ENCODE measurements around the gene KCNH8.

KCNH8 gene

GRCh38 chr3:19506171-19506570, 357.9 kb downstream of the KCNH8 start:
- DNase-seq = no peak

GRCh38 chr3:19522305-19522704, 374.0 kb downstream of the KCNH8 start:
- DNase-seq = no peak

- no peak for DNase-seq
Measured at GRCh38 chr3:19526071-19526470, 377.8 kb downstream of the KCNH8 start.

GRCh38 chr3:19527746-19528145, 379.4 kb downstream of the KCNH8 start:
- no peak for DNase-seq

GRCh38 chr3:19531426-19531825, 383.1 kb downstream of the KCNH8 start:
- DNase-seq = no peak

- no peak for DNase-seq
Measured at GRCh38 chr3:19539518-19540392, 391.4 kb downstream of the KCNH8 start.

- no peak for DNase-seq
Measured at GRCh38 chr3:19540464-19540863, 392.2 kb downstream of the KCNH8 start.

- DNase-seq = no peak
Measured at GRCh38 chr3:19541284-19541683, 393.0 kb downstream of the KCNH8 start.

- DNase-seq = no peak
Measured at GRCh38 chr3:19543212-19543841, 395.0 kb downstream of the KCNH8 start.

GRCh38 chr3:19547665-19548464, 399.6 kb downstream of the KCNH8 start:
- no peak for DNase-seq

- DNase-seq = no peak
Measured at GRCh38 chr3:19559724-19560442, 411.6 kb downstream of the KCNH8 start.

- no peak for DNase-seq
Measured at GRCh38 chr3:19573644-19574043, 425.3 kb downstream of the KCNH8 start.

GRCh38 chr3:19574268-19574667, 426.0 kb downstream of the KCNH8 start:
- no peak for DNase-seq

GRCh38 chr3:19576343-19576742, 428.0 kb downstream of the KCNH8 start:
- no peak for DNase-seq
